ENCODE results near the gene SLC12A7. TPM values are rescaled to one million over a fixed set of nuclear protein-coding genes. Genes with fewer than 3 reads are reported as not detected.

Gene SLC12A7
- total RNA-seq, 1 experiment from 2014 or later: 30.8 TPM

GRCh38 chr5:1054799-1055775 is 56.8 kb downstream of the SLC12A7 start:
- Histone ChIP-seq H3K79me1 (ENCODE audit: insufficient read depth, low read depth, low read length, poor library complexity, severe bottlenecking) (no peaks in the 10 kb centered on the region), H4K20me1 (ENCODE audit: control insufficient read depth, insufficient read depth, insufficient read length) (no peaks in the 10 kb centered on the region), H4K91ac (ENCODE audit: insufficient read length, low read depth, low read length) (no peak overlapping the region), H3T11ph (ENCODE audit: low read length) (no peak overlapping the region), H3K56ac (ENCODE audit: insufficient read length, low read depth, low read length) (no peak overlapping the region), H3K4ac (ENCODE audit: low read depth, low read length) (no peak overlapping the region), H2BK15ac (ENCODE audit: low read depth, low read length) (no peak overlapping the region), H3K4me2 (ENCODE audit: insufficient read depth, insufficient read length, low read length) (no peak overlapping the region), H3K27me3 (ENCODE audit: insufficient read depth, low read length) (no peaks in the 10 kb centered on the region), H2BK12ac (ENCODE audit: insufficient read length, low read depth, low read length) (no peak overlapping the region), H4K8ac (replicated peaks; ENCODE audit: insufficient read length, low read depth, low read length) (no peak overlapping the region), H2AFZ (ENCODE audit: low read length) (no peak overlapping the region), H3K79me2 (ENCODE audit: insufficient read depth, low read length) (no peaks in the 10 kb centered on the region), H3K23me2 (ENCODE audit: insufficient read length, low read depth, low read length, poor library complexity, severe bottlenecking) (no peaks in the 10 kb centered on the region), H3K9me3 (ENCODE audit: control insufficient read depth, low read depth, low read length) (no peaks in the 10 kb centered on the region), H2AK5ac (ENCODE audit: insufficient read length, low read length) (no peak overlapping the region), H4K5ac (ENCODE audit: insufficient read length, low read depth, low read length) (no peak overlapping the region), H3K18ac (ENCODE audit: insufficient read length, low read depth, low read length) (no peak overlapping the region), H2BK20ac (ENCODE audit: low read depth, low read length, poor library complexity, severe bottlenecking) (no peak overlapping the region), H3K14ac (ENCODE audit: insufficient read depth, low read length) (no peak overlapping the region), H2BK5ac (ENCODE audit: insufficient read length, low read length) (no peak overlapping the region), H3K27ac (ENCODE audit: insufficient read length, low read depth, low read length) (no peak overlapping the region), H3K9ac (ENCODE audit: extremely low read depth, insufficient read length, low read length) (no peak overlapping the region), H3K4me1 (ENCODE audit: insufficient read depth, low read length) (no peaks in the 10 kb centered on the region), H3K23ac (ENCODE audit: insufficient read length, low read depth, low read length) (no peak overlapping the region), H2BK120ac (ENCODE audit: low read depth, low read length, poor library complexity, severe bottlenecking) (no peak overlapping the region)
- H3K27me3 Mint-ChIP-seq (ENCODE audit: low read depth): no peaks in the 10 kb centered on the region
- no peak for TF ChIP-seq CTCF (conservative IDR thresholded peaks at IDR 0.05)
- H3K4me1 Mint-ChIP-seq: no peaks in the 10 kb centered on the region
- no peak for DNase-seq
- H3K36me3 Mint-ChIP-seq (ENCODE audit: insufficient read depth in 1 of 3, low read depth in 3 of 3): peaks cover 6 to 38% (median 37%) of the 10 kb centered on the region in 3 experiments
- no peak overlapping the region for H3K4me3 Mint-ChIP-seq
- no peaks in the 10 kb centered on the region for H3K9me3 Mint-ChIP-seq
- no CpG with 5 or more reads among the region's 39 CpGs for WGBS (ENCODE audit: extremely low coverage, insufficient read length, low lambda C conversion rate)
- H3K27ac Mint-ChIP-seq: peak overlapping the region in 1 of 3 experiments; percentile 55; a peak in 1 of 7 replicates

All from H9 (cell line).